Erythroblast (primary cell): Measurements from ENCODE around the gene MAGI1.

Experiments used
- DNase-seq, 2 experiments: peaks; one replicate each; lab custom pipeline; 2025; lab: John Stamatoyannopoulos, UW
- GATA1 ChIP-seq: IDR thresholded peaks from 2 replicates; pipeline ENCODE4 v1.6.1; 2011; ENCODE audit warnings: low read depth, mild to moderate bottlenecking, control low read depth, low read length, moderate library complexity
- POLR2A ChIP-seq: IDR thresholded peaks from 2 replicates; pipeline ENCODE4 v1.6.1; 2011; ENCODE audit warnings: mild to moderate bottlenecking, low read length

The MAGI1 gene

DNA sequence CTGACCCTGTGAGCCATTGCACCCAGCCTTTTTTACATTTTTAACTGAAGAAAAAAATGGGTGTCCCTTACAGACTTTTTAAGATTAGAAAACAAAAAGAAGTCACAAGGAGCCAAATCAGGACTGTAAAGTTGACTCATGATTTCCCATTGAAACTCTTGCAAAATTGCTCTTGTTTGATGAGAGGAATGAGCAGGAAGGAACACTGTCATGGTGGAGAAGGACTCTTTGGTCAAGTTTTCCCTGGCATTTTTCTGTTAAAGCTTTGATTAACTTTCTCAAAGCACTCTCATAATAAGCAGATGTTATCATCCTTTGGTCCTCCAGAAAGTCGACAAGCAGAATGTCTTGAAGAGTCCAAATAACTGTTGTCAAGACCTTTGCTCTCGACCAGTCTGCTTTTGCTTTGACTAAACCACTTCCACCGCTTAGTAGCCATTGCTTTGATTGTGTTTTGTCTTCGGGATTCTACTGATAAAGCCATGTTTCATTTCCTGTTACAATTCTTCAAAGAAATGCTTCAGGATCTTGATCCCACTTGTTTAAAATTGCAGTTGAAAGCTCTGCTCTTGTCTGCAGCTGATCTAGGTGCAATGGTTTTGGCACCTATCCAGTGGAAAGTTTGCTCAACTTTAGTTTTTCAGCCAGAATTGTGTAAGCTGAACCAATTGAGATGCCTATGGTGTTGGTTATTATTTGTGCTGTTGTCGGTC is 369.4 kb downstream of the MAGI1 start:
- no peak for TF ChIP-seq POLR2A
- no peak for TF ChIP-seq GATA1
- DNase-seq: no peak

- TF ChIP-seq GATA1 (no peak), POLR2A (no peak)
- DNase-seq: no peak
Measured at GRCh38 chr3:65667963-65668362, 370.8 kb downstream of the MAGI1 start.

DNA sequence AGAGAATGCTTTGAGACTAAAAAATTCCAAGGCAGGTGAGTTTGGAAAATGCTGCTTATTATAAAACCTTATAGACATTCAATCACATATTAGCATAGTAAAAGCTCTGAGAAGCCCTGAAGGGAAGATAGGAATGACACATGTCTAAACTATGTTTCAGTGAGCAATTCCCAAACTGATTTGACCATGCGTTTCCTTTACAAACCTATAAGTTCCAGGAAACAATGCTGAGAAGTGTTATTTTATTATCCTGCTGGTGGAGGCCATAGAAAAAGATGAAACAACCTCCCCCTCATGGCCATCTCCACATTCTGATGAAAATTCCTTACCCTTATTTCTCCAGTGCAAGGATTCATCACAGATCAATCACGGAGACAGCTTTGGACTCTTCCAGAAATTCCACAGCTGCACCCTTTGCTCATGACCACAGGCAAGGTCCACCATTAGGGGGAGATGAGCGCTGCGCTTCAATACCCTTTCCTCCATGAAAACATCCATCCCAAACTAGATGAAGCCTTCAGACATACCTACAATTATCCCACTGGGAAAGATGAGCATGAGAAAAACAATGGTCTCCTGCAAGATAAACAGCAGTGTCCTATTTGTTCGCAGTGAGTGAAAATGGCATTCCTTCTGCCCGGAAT is 372.1 kb downstream of the MAGI1 start:
- TF ChIP-seq POLR2A: no peak
- no peak for TF ChIP-seq GATA1
- no peak for DNase-seq

DNA sequence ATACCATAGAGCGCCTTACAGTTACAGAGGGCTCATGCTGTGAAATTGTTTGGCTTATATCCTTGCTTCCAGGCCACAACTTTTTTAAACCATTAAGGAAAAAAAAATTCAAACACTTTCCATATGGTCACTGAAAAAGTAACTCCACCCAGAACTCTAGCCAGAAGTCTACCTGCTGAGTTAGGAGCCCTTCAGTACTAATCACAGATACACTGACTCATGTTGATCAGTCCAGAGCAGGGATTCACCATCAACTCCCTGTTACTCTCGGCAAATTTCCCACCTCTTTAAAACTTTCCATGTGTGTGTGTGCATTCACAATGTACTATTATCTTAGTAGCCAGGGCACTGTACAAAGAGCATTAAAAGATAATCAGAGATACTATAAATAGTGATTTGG is 372.8 kb downstream of the MAGI1 start:
- TF ChIP-seq GATA1: no peak
- TF ChIP-seq POLR2A: no peak
- DNase-seq: no peak

GRCh38 chr3:65664931-65665330 is 373.8 kb downstream of the MAGI1 start:
- TF ChIP-seq GATA1 (no peak), POLR2A (no peak)

DNA sequence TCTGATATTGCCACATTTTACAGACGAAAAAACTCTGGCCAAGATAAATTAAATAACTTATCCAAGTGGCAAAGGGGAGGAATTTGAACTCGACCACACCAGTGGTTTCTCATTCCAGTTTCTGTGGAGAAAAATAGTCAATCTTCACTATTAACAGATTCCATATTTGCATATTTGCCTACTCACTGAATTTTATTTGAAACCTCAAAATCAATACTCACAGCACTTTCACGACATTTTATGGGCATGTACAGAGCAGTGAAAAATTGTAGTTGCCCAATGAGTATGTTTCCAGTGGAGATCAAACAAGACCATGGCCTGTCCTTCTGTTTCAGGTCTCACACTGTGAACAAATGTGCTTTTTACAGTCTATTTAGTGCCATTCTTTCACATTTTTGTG is 374.3 kb downstream of the MAGI1 start:
- no peak for TF ChIP-seq POLR2A

More at GRCh38 chr3:65664931-65665330, 373.8 kb downstream of the MAGI1 start:
- DNase-seq: no peak

DNA sequence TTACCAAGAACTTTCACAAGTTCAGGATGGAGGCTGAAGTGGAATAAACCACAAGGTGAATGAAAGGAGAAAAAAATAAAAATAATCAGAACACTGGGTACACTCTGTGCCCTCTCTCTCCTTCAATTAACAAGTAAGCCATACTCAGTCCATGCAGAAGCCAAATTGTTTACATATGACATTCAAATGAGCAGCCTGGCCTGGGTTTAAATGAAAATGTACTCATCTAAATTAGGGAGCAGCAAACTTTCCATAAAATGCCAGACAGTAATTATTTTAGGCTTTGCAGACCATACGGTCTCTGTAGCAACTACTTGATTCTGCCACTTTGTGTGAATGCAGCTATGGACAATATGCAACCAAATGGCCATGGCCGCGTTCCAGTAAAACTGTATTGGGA is 376.6 kb downstream of the MAGI1 start:
- TF ChIP-seq POLR2A (no peak), GATA1 (no peak)
- DNase-seq: no peak

More for the DNA sequence above, 374.3 kb downstream of the MAGI1 start:
- DNase-seq: no peak

GRCh38 chr3:65660000-65660598 is 378.6 kb downstream of the MAGI1 start:
- DNase-seq: no peak
- no peak for TF ChIP-seq GATA1

DNA sequence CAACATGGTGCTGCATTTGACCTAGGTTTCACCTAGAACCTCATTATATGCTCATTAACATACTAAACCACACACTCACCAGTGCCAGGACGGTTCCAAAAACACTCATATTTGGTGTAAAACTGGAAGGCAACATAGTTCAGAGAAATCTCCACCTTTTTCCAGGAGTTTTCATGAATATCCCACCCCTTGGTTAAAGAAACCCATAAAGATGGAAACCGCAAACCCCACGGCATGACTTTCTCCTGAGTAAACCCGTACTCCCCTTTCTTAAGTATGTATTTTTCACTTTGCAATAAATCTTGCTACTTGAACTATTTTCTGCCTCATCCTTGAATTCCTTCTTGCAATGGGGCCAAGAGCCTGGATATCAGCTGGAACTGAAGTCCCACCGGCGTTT is 379.3 kb downstream of the MAGI1 start:
- no peak for DNase-seq
- no peak for TF ChIP-seq GATA1
- no peak for TF ChIP-seq POLR2A

GRCh38 chr3:65658401-65658800 is 380.3 kb downstream of the MAGI1 start:
- no peak for DNase-seq
- TF ChIP-seq GATA1 (no peak), POLR2A (no peak)

DNA sequence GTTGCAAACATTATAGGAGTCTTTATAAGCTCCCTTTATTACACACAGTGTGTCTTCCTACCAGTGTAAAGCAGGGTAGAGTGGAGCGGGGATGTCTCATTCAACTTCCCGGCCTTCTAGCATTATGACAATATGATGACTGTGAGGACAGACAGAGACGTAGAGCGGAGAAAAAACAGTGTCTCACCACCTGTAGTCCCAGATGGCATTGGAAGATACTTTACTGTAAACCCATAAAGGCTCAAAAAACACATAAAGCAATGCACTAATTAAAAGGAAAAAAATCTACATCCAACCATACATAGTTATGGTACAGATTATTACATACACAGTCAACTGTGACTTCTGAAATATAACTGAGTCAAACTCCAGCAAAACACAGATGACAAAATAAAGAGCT is 383.7 kb downstream of the MAGI1 start:
- DNase-seq: no peak
- no peak for TF ChIP-seq POLR2A
- no peak for TF ChIP-seq GATA1

DNA sequence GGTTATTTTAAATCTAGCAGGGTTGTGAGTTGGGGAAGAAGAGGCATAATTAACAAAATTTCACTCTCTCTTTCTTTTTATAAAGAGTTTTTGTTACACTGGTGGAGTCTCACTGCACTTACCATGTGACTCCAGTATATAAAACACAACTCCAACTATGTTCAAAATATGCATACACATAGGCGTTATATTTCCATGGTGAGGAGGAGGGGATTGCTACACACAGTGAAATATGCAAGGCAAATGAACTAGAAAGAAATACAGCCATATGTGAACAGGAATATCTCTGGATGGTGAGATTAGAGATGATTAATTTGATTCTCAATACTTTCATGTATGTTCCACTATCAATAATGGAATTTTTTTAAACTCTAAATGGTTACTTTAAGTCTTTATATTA is 385.0 kb downstream of the MAGI1 start:
- no peak for DNase-seq
- TF ChIP-seq GATA1 (no peak), POLR2A (no peak)

DNA sequence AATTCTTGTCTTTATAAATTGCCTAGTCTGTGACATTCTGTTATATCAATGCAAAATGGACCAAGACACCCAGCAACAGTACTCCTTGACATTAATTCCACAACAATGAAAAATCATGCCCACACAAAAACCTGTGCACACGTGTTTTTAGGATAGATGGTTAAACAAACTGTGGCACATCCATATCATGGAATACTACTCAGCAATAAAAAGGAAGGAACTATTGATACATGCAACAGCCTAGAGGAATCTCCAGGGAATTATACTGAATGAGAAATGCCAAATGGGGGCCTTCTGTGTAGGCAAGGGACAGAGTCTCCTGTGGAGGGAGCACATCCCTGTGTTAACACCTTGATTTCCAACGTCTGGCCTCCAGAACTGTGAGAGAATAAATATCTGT is 388.5 kb downstream of the MAGI1 start:
- TF ChIP-seq POLR2A (no peak), GATA1 (no peak)
- DNase-seq: no peak

DNA sequence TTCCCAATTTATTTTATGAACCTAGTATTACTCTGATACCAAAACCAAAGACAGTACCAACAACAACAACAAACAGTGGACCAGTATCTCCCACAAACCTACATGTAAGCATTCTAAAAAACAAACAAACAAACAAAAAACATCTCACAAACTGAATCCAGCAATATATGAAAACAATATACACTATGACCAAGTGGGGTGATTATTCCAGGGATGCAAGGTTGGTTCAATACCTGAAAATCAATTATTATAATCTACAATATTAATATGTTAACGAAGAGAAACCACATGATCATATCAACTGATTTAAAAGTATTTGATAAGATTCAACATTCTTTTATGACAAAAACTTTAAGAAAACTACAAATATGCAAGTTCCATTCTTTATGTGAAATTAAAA is 391.3 kb downstream of the MAGI1 start:
- no peak for TF ChIP-seq POLR2A
- no peak for TF ChIP-seq GATA1
- no peak for DNase-seq
